Measurements from ENCODE around the gene ZXDC. TPM values are rescaled to one million over a fixed set of nuclear protein-coding genes. Genes with fewer than 3 reads are reported as not detected.

Gene ZXDC
- total and polyA plus RNA-seq, 2 donors (not counting 3 experiments of a cell fraction or from before 2014, with no cell fraction given) = 15.2 to 22.6 TPM

DNA sequence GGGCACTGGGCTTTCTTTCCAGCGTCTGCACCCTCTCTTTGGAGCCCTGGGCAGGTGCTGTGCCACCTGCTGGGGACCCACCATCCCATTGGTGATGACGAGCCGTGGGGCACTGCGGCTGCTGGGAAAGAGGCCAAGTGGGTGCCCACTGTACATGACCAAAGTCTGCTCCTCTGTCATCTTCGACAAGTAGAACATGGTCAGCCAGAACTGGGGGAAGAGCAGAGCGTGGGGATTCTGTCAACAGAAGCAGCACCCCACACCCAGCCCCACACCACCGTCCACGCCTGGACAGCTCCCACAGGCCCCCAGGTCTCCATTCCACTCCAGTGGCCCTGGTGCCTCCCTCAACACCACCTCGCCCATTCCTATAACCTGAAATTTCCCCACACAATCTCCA, 32.2 kb upstream of the ZXDC start:
- H3K4me3 ChIP-seq (replicated peaks in 1 of 3; ENCODE audit: insufficient read depth in 1 of 3, low read depth in 1 of 3, low read length in 3 of 3) = no peak overlapping the region
- ChIA-PET CTCF (no interaction called here), POLR2A (no interaction called here)
- H3K4me1 ChIP-seq (ENCODE audit: control insufficient read depth, extremely low read depth, insufficient read depth, low read length) = no peaks in the 10 kb centered on the region
- DNase-seq (ENCODE audit: low read depth, low spot score) = no peak
- H3K36me3 ChIP-seq (ENCODE audit: control insufficient read depth in 2 of 2, extremely low read depth in 1 of 2, insufficient read depth in 2 of 2, low read length in 2 of 2) = no peaks in the 10 kb centered on the region
- no peak for FAIRE-seq
- H3K9me1 ChIP-seq (replicated peaks; ENCODE audit: control insufficient read depth, extremely low read depth, insufficient read depth, low read length) = no peaks in the 10 kb centered on the region
- no peaks in the 10 kb centered on the region for H4K20me1 ChIP-seq (replicated peaks; ENCODE audit: control insufficient read depth, extremely low read depth, insufficient read depth, low read length)
- intact Hi-C loops (cut with micrococcal nuclease) = no loop called here
- dilution Hi-C loops (cut with MboI; ENCODE audit: extremely low pct_ligation_motif_present, low sequenced_read_pairs) = no loop called here
- H3K27ac ChIP-seq (ENCODE audit: insufficient read depth, low read depth, low read length) = no peak overlapping the region
- no peak overlapping the region for H3K9ac ChIP-seq (replicated peaks; ENCODE audit: extremely low read depth, insufficient read depth, low read length)
- H3K9me3 ChIP-seq (replicated peaks; ENCODE audit: control insufficient read depth, insufficient read depth, low read length) = no peaks in the 10 kb centered on the region
- no peak overlapping the region for H2AFZ ChIP-seq (ENCODE audit: low read depth, low read length)
- H3K27me3 ChIP-seq (ENCODE audit: control insufficient read depth in 2 of 2, insufficient read depth in 2 of 2, low read length in 2 of 2) = no peaks in the 10 kb centered on the region
- no TSS peak for BruUV-seq (replicated peaks)
- TF ChIP-seq JUN (IDR thresholded peaks at IDR 0.05; ENCODE audit: borderline replicate concordance, insufficient read depth, insufficient read length, low read depth) (no peak), FOS (IDR thresholded peaks at IDR 0.05; ENCODE audit: borderline replicate concordance, insufficient read depth, low read length) (no peak), GATA2 (IDR thresholded peaks at IDR 0.05; ENCODE audit: insufficient read depth, insufficient read length, low read depth, low read length) (no peak), POLR2AphosphoS5 (IDR thresholded peaks at IDR 0.05; ENCODE audit: insufficient read depth, low read depth, low read length) (no peak), POLR2A (IDR thresholded peaks at IDR 0.05; ENCODE audit: low read depth, low read length) (no peak), EZH2 (IDR thresholded peaks at IDR 0.05; ENCODE audit: borderline replicate concordance, low read depth, low read length, severe bottlenecking) (no peak), MYC (IDR thresholded peaks at IDR 0.05; ENCODE audit: low read depth, low read length) (no peak)
- TF ChIP-seq, protein P1, sequence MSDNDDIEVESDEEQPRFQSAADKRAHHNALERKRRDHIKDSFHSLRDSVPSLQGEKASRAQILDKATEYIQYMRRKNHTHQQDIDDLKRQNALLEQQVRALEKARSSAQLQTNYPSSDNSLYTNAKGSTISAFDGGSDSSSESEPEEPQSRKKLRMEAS (IDR thresholded peaks at IDR 0.05; ENCODE audit: insufficient read depth, insufficient read length) = no peak
- TF ChIP-seq, protein P2, sequence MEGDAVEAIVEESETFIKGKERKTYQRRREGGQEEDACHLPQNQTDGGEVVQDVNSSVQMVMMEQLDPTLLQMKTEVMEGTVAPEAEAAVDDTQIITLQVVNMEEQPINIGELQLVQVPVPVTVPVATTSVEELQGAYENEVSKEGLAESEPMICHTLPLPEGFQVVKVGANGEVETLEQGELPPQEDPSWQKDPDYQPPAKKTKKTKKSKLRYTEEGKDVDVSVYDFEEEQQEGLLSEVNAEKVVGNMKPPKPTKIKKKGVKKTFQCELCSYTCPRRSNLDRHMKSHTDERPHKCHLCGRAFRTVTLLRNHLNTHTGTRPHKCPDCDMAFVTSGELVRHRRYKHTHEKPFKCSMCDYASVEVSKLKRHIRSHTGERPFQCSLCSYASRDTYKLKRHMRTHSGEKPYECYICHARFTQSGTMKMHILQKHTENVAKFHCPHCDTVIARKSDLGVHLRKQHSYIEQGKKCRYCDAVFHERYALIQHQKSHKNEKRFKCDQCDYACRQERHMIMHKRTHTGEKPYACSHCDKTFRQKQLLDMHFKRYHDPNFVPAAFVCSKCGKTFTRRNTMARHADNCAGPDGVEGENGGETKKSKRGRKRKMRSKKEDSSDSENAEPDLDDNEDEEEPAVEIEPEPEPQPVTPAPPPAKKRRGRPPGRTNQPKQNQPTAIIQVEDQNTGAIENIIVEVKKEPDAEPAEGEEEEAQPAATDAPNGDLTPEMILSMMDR (IDR thresholded peaks at IDR 0.05; ENCODE audit: extremely low read depth in 1 of 2, insufficient read depth in 1 of 2, low read depth in 1 of 2, low read length in 2 of 2) = no peak
- H3K79me2 ChIP-seq (ENCODE audit: control insufficient read depth, insufficient read depth, low read length) = no peaks in the 10 kb centered on the region
- no peak overlapping the region for H3K4me2 ChIP-seq (ENCODE audit: insufficient read depth, low read length)

All from endothelial cell of umbilical vein (primary cell).